C4-2B (cell line): Measurements from ENCODE around the gene TDRD1.

Experiments
- ZFX ChIP-seq: fragments of 450-650 bp; IDR thresholded peaks from 2 replicates; pipeline ENCODE4 v1.6.1; 2017
- TF ChIP-seq, protein P1 (sequence below): fragments of 450-650 bp; conservative IDR thresholded peaks from 2 replicates; pipeline ENCODE4 v1.5.1; 2017; ENCODE audit warnings: mild to moderate bottlenecking

DNA sequence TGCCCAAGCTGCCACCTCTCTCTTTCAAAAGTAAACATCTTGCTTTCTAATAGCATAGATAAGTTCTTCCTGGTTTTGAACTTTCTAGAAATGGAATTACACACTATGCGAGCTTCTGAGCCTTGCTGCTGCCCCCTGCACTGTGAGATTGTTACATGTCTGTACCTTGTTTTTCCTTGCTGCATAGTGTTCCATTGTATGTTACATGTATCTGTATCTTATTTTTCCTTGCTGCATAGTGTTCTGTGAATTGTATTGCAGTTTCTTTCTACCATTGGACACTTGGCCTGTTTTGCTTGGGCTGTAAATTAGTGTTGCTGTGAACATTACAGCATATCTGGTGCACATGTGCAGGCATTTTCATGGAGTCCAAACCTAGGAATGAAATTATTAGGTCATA lies 35.9 kb downstream of the TDRD1 start:
- TF ChIP-seq, protein P1, sequence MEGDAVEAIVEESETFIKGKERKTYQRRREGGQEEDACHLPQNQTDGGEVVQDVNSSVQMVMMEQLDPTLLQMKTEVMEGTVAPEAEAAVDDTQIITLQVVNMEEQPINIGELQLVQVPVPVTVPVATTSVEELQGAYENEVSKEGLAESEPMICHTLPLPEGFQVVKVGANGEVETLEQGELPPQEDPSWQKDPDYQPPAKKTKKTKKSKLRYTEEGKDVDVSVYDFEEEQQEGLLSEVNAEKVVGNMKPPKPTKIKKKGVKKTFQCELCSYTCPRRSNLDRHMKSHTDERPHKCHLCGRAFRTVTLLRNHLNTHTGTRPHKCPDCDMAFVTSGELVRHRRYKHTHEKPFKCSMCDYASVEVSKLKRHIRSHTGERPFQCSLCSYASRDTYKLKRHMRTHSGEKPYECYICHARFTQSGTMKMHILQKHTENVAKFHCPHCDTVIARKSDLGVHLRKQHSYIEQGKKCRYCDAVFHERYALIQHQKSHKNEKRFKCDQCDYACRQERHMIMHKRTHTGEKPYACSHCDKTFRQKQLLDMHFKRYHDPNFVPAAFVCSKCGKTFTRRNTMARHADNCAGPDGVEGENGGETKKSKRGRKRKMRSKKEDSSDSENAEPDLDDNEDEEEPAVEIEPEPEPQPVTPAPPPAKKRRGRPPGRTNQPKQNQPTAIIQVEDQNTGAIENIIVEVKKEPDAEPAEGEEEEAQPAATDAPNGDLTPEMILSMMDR, result no peak
- no peak for TF ChIP-seq ZFX
